ENCODE results near the gene GASK1B. TPM values are rescaled to one million over a fixed set of nuclear protein-coding genes. Genes with fewer than 3 reads are reported as not detected.

Gene GASK1B
- total and polyA plus RNA-seq, 2 of the 4 experiments (the other 2 are of a cell fraction): 4.1 to 5.4 TPM

DNA sequence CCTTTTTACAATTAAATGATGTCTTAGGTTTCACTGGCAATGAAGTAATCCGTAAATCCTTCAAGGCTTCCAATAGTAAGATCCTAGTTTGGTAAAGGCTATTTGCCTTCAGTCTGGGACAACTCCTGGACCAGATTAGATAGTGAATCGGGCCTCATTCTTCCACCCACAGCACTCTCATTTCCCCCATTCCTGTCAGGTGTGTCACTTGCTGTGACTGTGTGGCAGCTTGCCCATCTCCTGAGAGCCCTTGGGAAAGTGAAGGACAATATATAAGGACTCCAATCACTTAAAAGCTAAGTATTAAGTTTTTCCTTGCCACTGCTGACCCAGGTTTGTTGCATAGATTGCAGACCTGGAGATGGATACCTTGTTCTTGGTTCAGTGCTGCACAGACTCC is 3.3 kb upstream of the GASK1B start:
- H4K20me1 ChIP-seq (ENCODE audit: insufficient read depth, low read length): no peaks in the 10 kb centered on the region
- H4K8ac ChIP-seq (ENCODE audit: low read depth in 2 of 2, low read length in 2 of 2): no peak overlapping the region
- no peak overlapping the region for H3K18ac ChIP-seq (ENCODE audit: low read depth, low read length)
- no peak overlapping the region for H3K9ac ChIP-seq (ENCODE audit: low read depth, low read length)
- H2AK9ac ChIP-seq (replicated peaks; ENCODE audit: low read depth, low read length, poor library complexity): no peak overlapping the region
- H3K4me1 ChIP-seq (ENCODE audit: control insufficient read depth, insufficient read depth, low read length): peaks cover 9% of the 10 kb centered on the region
- no peaks in the 10 kb centered on the region for H3K9me1 ChIP-seq (ENCODE audit: insufficient read depth, low read length)
- H3K14ac ChIP-seq (replicated peaks; ENCODE audit: low read depth, low read length): no peak overlapping the region
- no peak overlapping the region for H3K27ac ChIP-seq (ENCODE audit: insufficient read depth, low read length)
- TF ChIP-seq, protein P1, sequence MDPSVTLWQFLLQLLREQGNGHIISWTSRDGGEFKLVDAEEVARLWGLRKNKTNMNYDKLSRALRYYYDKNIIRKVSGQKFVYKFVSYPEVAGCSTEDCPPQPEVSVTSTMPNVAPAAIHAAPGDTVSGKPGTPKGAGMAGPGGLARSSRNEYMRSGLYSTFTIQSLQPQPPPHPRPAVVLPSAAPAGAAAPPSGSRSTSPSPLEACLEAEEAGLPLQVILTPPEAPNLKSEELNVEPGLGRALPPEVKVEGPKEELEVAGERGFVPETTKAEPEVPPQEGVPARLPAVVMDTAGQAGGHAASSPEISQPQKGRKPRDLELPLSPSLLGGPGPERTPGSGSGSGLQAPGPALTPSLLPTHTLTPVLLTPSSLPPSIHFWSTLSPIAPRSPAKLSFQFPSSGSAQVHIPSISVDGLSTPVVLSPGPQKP (IDR thresholded peaks at IDR 0.05; ENCODE audit: borderline replicate concordance, low read depth, low read length): no peak
- TF ChIP-seq, protein P2, sequence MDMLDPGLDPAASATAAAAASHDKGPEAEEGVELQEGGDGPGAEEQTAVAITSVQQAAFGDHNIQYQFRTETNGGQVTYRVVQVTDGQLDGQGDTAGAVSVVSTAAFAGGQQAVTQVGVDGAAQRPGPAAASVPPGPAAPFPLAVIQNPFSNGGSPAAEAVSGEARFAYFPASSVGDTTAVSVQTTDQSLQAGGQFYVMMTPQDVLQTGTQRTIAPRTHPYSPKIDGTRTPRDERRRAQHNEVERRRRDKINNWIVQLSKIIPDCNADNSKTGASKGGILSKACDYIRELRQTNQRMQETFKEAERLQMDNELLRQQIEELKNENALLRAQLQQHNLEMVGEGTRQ (IDR thresholded peaks at IDR 0.05; ENCODE audit: low read depth, low read length): no peak
- TF ChIP-seq NFE2L2 (IDR thresholded peaks at IDR 0.05; ENCODE audit: low read depth, low read length): no peak
- TF ChIP-seq RFX5 (IDR thresholded peaks at IDR 0.05; ENCODE audit: low read depth, low read length): no peak
- no peak for TF ChIP-seq CHD1 (IDR thresholded peaks at IDR 0.05; ENCODE audit: low read depth, low read length)
- TF ChIP-seq, protein P3, sequence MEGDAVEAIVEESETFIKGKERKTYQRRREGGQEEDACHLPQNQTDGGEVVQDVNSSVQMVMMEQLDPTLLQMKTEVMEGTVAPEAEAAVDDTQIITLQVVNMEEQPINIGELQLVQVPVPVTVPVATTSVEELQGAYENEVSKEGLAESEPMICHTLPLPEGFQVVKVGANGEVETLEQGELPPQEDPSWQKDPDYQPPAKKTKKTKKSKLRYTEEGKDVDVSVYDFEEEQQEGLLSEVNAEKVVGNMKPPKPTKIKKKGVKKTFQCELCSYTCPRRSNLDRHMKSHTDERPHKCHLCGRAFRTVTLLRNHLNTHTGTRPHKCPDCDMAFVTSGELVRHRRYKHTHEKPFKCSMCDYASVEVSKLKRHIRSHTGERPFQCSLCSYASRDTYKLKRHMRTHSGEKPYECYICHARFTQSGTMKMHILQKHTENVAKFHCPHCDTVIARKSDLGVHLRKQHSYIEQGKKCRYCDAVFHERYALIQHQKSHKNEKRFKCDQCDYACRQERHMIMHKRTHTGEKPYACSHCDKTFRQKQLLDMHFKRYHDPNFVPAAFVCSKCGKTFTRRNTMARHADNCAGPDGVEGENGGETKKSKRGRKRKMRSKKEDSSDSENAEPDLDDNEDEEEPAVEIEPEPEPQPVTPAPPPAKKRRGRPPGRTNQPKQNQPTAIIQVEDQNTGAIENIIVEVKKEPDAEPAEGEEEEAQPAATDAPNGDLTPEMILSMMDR (conservative IDR thresholded peaks at IDR 0.05; ENCODE audit: low read depth, low read length): no peak
- no peak for TF ChIP-seq RCOR1 (IDR thresholded peaks at IDR 0.05; ENCODE audit: insufficient replicate concordance, low read length)
- TF ChIP-seq MAZ (IDR thresholded peaks at IDR 0.05; ENCODE audit: borderline replicate concordance, low read depth, low read length): no peak
- TF ChIP-seq MAFK (IDR thresholded peaks at IDR 0.05; ENCODE audit: low read depth, low read length): no peak
- TF ChIP-seq BHLHE40 (IDR thresholded peaks at IDR 0.05; ENCODE audit: low read depth, low read length): no peak
- no peak for TF ChIP-seq CEBPB (IDR thresholded peaks at IDR 0.05; ENCODE audit: low read depth, low read length)
- TF ChIP-seq MXI1 (IDR thresholded peaks at IDR 0.05; ENCODE audit: borderline replicate concordance, low read depth, low read length): no peak
- no peak for TF ChIP-seq POLR2A (IDR thresholded peaks at IDR 0.05; ENCODE audit: low read depth, low read length)
- no peak for TF ChIP-seq RAD21 (IDR thresholded peaks at IDR 0.05; ENCODE audit: low read length)
- TF ChIP-seq FOS (IDR thresholded peaks at IDR 0.05; ENCODE audit: low read depth, low read length): no peak
- TF ChIP-seq SMC3 (IDR thresholded peaks at IDR 0.05; ENCODE audit: low read depth, low read length): no peak
- H3K56ac ChIP-seq (ENCODE audit: extremely low read depth, insufficient read depth, low read length): no peak overlapping the region
- no peak overlapping the region for H4K5ac ChIP-seq (ENCODE audit: low read depth, low read length)
- ATAC-seq (ENCODE audit: low read depth) (no peak), DNase-seq (peak; percentile 57)
- no peaks in the 10 kb centered on the region for H3K36me3 ChIP-seq (ENCODE audit: control insufficient read depth, insufficient read depth, low read length)
- H3K27me3 ChIP-seq (ENCODE audit: control insufficient read depth, insufficient read depth, low read length): no peaks in the 10 kb centered on the region
- no peak overlapping the region for H4K91ac ChIP-seq (ENCODE audit: insufficient read depth, low read depth, low read length)
- dilution Hi-C loops (cut with HindIII; ENCODE audit: low sequenced_read_pairs, unreplicated experiment): loop anchor here (25.0 kb wide), 1 partner anchor 164 kb away; no protein-coding TSS in a partner anchor
- WGBS, 2 experiments (ENCODE audit: extremely low coverage in 2 of 2, insufficient read length in 1 of 2): no CpG with 5 or more reads among the region's 2 CpGs
- POLR2A ChIA-PET (ENCODE audit: unreplicated experiment): no interaction called here
- no peaks in the 10 kb centered on the region for H3K9me3 ChIP-seq (ENCODE audit: control insufficient read depth, insufficient read depth, low read length)
- H2BK20ac ChIP-seq (ENCODE audit: low read depth, low read length): no peak overlapping the region
- BruUV-seq (replicated peaks): no TSS peak
- H2BK5ac ChIP-seq (ENCODE audit: low read depth, low read length, poor library complexity, severe bottlenecking): no peak overlapping the region
- no peak overlapping the region for H3K4me2 ChIP-seq (ENCODE audit: low read depth, low read length)
- H3K4me3 ChIP-seq (ENCODE audit: insufficient read depth, low read depth, low read length): no peak overlapping the region
- no peak overlapping the region for H2AK5ac ChIP-seq (ENCODE audit: low read depth, low read length)
- H3K79me1 ChIP-seq (ENCODE audit: low read depth in 1 of 2, low read length in 2 of 2): no peaks in the 10 kb centered on the region
- intact Hi-C loops (cut with micrococcal nuclease): no loop called here
- no peak overlapping the region for H3K4ac ChIP-seq (ENCODE audit: low read depth, low read length)
- H2BK15ac ChIP-seq (ENCODE audit: low read depth, low read length): no peak overlapping the region
- no peak overlapping the region for H2AFZ ChIP-seq (replicated peaks; ENCODE audit: low read length, poor library complexity)
- CTCF ChIA-PET: interaction anchor here (1.6 kb wide), 1 partner anchor 171 kb away, joined by 4 read pairs; no protein-coding TSS in a partner anchor
- H3K23ac ChIP-seq (ENCODE audit: low read depth, low read length): no peak overlapping the region
- no peak overlapping the region for H2BK120ac ChIP-seq (ENCODE audit: low read depth, low read length)
- in situ Hi-C loops (cut with MboI; ENCODE audit: low sequenced_read_pairs): loop anchor here (25.0 kb wide), 1 partner anchor 964 kb away; the partner anchor contains the start of gene GRIA2
